ENCODE results near the gene KCTD21.

Gene KCTD21

GRCh38 chr11:78151804-78152203, 36.6 kb downstream of the KCTD21 start:
- Histone ChIP-seq H3K4me3 (replicated peaks; ENCODE audit: insufficient read depth, low read length) (no peak overlapping the region), H3K27ac (replicated peaks) (no peak overlapping the region), H3K27me3 (ENCODE audit: insufficient read depth, poor library complexity, severe bottlenecking) (no peaks in the 10 kb centered on the region)
- TF ChIP-seq CTCF (IDR thresholded peaks at IDR 0.05; ENCODE audit: insufficient read depth, low read length) (no peak), GABPA (IDR thresholded peaks at IDR 0.05; ENCODE audit: low read depth) (no peak), SPI1 (IDR thresholded peaks at IDR 0.05; ENCODE audit: borderline replicate concordance, low read depth) (no peak), POLR2AphosphoS5 (IDR thresholded peaks at IDR 0.05; ENCODE audit: low read depth) (no peak)
- TF ChIP-seq, protein P1, sequence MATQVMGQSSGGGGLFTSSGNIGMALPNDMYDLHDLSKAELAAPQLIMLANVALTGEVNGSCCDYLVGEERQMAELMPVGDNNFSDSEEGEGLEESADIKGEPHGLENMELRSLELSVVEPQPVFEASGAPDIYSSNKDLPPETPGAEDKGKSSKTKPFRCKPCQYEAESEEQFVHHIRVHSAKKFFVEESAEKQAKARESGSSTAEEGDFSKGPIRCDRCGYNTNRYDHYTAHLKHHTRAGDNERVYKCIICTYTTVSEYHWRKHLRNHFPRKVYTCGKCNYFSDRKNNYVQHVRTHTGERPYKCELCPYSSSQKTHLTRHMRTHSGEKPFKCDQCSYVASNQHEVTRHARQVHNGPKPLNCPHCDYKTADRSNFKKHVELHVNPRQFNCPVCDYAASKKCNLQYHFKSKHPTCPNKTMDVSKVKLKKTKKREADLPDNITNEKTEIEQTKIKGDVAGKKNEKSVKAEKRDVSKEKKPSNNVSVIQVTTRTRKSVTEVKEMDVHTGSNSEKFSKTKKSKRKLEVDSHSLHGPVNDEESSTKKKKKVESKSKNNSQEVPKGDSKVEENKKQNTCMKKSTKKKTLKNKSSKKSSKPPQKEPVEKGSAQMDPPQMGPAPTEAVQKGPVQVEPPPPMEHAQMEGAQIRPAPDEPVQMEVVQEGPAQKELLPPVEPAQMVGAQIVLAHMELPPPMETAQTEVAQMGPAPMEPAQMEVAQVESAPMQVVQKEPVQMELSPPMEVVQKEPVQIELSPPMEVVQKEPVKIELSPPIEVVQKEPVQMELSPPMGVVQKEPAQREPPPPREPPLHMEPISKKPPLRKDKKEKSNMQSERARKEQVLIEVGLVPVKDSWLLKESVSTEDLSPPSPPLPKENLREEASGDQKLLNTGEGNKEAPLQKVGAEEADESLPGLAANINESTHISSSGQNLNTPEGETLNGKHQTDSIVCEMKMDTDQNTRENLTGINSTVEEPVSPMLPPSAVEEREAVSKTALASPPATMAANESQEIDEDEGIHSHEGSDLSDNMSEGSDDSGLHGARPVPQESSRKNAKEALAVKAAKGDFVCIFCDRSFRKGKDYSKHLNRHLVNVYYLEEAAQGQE (IDR thresholded peaks at IDR 0.05; ENCODE audit: insufficient replicate concordance, low read depth): no peak
- no peak for DNase-seq (ENCODE audit: low read depth in 1 of 2, low spot score in 1 of 2)

- TF ChIP-seq, protein P1 (IDR thresholded peaks at IDR 0.05; ENCODE audit: insufficient replicate concordance, low read depth): no peak
- TF ChIP-seq CTCF (IDR thresholded peaks at IDR 0.05; ENCODE audit: insufficient read depth, low read length) (no peak), GABPA (IDR thresholded peaks at IDR 0.05; ENCODE audit: low read depth) (no peak), SPI1 (IDR thresholded peaks at IDR 0.05; ENCODE audit: borderline replicate concordance, low read depth) (no peak), POLR2AphosphoS5 (IDR thresholded peaks at IDR 0.05; ENCODE audit: low read depth) (no peak)
- no peak overlapping the region for H3K4me3 ChIP-seq (replicated peaks; ENCODE audit: insufficient read depth, low read length)
- no peak for DNase-seq (ENCODE audit: low read depth in 1 of 2, low spot score in 1 of 2)
- H3K27ac ChIP-seq (replicated peaks): no peak overlapping the region
- H3K27me3 ChIP-seq (ENCODE audit: insufficient read depth, poor library complexity, severe bottlenecking): no peaks in the 10 kb centered on the region
These were observed 37.7 kb downstream of the KCTD21 start for GRCh38 chr11:78150754-78151153.

DNA sequence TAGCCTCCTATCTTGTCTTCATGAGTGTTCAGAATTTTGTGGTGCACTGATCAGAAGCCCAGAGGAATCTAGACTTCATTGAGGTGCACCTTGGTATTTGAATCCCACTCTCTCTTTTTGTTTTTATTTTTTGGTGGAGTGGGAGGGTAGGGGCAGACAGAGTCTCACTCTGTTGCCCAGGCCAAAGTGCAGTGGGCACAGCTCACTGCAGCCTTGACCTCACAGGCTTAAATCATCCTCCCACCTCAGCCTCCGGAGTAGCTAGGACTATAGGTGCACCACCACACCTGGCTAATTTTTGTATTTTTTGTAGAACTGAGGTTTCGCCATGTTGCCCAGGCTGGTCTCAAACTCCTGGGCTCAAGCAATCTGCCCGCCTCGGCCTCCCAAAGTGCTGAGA, 38.1 kb downstream of the KCTD21 start:
- TF ChIP-seq SPI1 (IDR thresholded peaks at IDR 0.05; ENCODE audit: borderline replicate concordance, low read depth) (no peak), CTCF (IDR thresholded peaks at IDR 0.05; ENCODE audit: insufficient read depth, low read length) (no peak), POLR2AphosphoS5 (IDR thresholded peaks at IDR 0.05; ENCODE audit: low read depth) (no peak), GABPA (IDR thresholded peaks at IDR 0.05; ENCODE audit: low read depth) (no peak)
- TF ChIP-seq, protein P1 (IDR thresholded peaks at IDR 0.05; ENCODE audit: insufficient replicate concordance, low read depth): no peak
- no peak for DNase-seq (ENCODE audit: low read depth in 1 of 2, low spot score in 1 of 2)
- Histone ChIP-seq H3K4me3 (replicated peaks; ENCODE audit: insufficient read depth, low read length) (no peak overlapping the region), H3K27ac (replicated peaks) (no peak overlapping the region), H3K27me3 (ENCODE audit: insufficient read depth, poor library complexity, severe bottlenecking) (no peaks in the 10 kb centered on the region)
